ENCODE results near the gene CNOT1. TPM values are rescaled to one million over a fixed set of nuclear protein-coding genes. Genes with fewer than 3 reads are reported as not detected.

Gene CNOT1
- total RNA-seq, 1 experiment from 2014 or later, result 112 TPM

DNA sequence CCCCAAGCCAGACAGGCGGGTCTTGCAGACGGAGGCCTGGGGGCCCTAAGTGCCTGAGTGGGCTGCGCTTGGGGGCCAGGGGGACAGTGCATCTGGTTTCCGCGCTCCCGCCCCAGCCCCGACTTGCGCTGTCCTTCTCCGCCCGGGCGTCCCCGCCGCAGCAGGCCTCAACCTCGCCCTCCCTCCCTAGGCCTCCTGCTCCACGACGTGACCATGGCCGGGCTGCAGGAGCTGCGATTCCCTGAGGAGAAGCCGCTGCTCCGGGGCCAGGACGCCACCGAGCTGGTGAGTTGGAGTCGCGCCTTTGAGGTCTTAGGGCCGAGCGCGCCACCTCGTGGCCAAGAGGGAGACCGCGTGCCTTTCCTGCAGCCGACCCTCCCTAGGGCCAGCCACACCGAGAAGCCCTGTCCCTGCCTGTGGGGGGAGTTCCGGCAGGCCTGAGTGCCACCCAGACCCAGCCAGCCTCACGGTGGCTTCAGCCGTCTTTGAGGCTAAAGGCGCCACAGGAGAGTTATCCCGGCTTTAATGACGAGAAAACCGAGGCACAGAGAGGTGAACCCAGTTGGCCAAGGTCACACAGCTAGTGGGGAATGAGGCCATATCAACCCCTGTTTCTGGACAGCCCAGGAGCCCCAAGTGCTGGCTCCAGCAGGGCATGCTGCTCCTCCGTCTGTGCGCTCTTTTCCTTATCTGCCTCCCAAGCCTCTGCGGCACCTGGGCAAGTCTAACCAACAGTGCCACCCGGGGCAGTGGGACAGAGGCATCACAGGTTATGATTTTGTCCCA is 141.9 kb downstream of the CNOT1 start:
- peak; percentile 63 for DNase-seq (ENCODE audit: low read depth)

DNA sequence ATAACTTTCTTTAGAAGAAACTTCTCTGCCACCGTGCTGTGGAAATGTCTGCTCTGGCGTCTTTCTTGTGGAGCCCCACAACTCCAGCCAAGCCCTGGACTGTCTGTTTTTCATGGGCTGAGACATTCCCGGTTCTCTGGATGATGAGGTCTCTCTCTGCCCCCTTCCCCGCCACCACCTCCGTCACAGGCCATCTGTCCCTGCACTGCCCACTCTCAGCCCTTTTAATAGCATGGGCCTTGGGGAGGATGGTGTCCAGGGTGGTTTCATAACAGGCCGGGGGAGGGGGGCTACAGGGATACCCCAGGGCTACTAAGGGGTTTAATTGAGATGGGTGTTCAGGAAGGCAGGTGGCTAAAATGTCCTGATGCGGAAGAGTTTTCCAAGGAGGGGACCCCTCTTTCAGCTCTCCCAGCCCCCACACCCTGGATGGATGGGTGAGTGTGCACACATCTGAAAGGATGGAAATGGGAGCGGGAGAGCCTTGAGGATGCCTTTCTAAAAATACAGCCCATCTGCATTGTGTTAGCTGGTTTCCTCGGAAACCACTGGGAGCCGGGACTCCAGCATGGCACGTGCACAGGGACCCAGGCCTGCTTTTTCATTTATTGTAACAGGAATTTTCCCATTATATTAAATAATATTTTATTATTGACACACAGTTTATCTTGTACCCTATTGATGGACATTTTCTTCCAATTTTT is 144.3 kb downstream of the CNOT1 start:
- no peak for DNase-seq (ENCODE audit: low read depth)

DNA sequence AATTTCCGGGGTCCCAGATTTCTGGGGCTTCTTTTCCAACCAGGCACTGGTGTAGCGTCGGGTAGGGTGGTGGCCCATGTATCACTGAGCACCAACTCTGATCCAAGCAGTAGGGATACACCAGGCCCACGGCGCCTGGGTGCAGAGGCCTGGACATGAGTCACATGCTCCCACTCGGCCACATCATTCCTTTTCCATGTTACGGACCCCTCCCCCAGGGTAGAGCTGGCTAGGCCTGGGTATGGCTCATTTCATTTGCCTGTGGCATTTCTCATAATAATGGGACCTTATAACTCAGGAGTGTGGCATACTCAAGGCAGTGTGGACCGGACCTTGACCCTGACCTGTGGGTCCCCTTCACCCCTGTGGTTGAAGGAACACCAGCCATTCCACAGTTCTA is 147.7 kb downstream of the CNOT1 start:
- peak; percentile 34 for DNase-seq (ENCODE audit: low read depth)

DNA sequence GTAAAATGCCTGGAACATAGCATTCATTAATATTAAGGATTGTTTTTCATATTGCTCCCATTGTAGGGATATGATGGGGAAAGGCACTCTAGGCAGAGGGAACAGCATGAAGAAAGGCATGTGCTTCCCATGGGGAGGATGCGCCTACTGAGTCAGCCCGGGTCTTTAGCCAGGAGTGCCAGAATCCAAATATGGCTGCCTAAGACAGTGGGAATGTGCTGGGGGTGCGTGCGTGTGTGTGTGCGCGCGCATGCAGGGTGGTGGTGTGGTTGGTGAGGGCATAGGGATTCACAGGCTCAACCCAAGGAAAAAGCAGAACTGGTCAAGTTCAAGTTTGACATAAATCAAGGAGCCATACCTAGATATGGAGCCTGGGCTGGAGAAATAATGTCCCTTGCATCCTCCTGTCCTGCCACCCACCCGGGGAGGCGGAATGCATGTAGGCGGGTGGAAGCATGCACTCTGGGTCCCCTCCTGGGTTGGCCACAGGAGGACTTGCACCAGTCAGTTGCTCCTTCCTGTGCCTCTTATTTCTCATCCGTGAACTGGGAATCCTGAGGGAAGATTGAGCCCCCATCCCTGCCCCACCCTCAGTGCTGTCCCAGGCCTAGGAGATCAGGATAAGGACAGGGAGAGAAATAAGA is 148.3 kb downstream of the CNOT1 start:
- no peak for DNase-seq (ENCODE audit: low read depth)

DNA sequence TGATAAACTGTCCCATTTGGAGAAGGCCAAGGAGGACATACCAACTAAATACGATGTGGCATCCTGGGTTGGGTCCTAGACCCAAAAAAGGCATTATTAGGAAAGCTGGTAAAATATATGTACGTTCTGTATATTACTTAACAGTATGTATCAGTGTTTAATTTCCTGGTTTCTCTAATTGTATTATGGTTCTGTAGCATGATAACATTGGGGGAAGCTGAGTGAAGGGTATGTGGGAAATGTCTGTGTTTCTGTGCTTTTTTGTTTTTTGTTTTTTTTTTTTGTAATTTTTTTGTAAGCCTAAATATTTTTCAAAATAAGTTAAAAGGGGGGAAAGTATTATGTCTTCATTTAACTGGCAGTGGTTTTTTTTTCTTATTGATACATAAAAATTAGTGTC is 151.2 kb downstream of the CNOT1 start:
- DNase-seq (ENCODE audit: low read depth), result no peak

DNA sequence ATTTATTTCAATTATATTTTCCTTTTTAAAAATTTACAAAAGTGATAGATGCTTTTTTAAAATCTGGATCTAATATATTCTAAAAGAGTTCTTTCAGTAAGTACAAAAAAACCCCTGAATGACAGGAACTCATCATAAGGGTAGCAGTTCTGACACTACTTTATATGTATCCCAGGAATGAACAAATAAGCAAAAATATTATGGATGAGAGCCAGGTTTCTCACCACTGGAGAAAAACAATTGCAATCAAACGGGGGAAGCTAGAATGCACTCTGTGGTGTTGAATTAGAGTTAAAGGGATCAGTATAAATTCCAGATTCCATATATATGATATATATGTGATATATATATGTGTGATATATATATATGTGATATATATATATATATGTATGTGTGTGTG is 152.8 kb downstream of the CNOT1 start:
- no peak for DNase-seq (ENCODE audit: low read depth)

DNA sequence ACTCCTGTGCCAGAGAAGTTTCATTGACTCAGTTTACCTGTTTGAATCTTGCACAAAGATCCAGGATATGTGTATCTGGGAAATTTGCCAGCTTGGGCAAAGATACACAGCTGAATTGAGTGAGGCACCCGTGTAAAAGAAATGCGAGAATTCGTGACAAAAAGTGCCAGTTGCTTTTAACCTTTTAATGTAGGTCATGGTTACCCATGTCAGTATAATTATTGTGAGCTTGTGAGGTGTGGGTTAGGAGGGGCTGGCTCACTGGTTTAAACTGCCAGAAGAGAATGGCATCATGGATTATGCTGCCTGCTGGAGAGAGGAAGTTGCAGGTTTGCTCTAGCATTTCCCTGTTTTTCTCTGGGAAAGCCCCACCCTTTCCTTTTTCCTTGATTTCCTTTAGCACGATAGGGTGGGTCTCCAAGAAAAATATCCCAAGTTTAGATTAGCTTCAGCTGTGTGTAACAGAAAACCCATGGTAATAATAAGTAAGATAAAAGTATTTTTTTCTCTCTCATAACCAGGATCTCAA is 154.5 kb downstream of the CNOT1 start:
- no peak for DNase-seq (ENCODE audit: low read depth)

DNA sequence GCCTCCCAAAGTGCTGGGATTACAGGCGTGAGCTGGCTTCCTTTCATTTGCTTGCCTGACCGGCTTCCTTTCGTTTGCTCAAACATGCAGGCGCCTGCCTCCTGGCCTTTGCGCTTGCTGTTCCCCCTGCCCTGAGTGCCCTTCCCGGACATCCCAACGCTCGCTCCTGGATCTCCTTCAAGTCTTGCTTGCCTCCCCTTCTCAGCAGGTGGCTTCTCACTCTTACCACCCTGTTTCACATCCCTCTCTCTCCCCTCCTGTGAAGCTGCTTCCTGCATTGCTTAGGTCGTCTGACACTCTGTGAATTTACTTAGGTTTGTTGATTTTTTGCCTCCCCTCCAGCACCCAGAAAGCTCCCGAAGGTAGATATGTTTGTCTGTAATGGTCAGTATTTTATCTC is 155.3 kb downstream of the CNOT1 start:
- no peak for DNase-seq (ENCODE audit: low read depth)

DNA sequence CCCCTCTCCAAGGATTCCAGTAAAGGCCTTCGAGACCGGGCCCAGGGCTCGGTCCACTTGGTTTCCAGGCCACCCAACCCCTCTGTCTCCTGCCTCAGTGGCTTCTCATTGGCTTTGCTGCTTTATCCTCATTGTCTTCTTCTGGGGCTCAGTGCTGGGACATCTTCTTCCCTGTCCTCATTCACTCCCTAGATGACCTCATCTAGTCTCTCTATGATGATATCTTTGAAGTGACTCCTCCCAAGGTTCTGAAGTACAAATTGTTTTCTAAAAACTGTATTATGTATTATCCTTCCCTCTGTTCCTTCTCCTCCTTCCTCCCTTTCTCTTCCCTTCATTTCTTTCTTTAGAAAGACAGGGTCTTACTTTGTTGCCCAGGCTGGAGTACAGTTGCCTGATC is 156.8 kb downstream of the CNOT1 start:
- DNase-seq (ENCODE audit: low read depth), result no peak

DNA sequence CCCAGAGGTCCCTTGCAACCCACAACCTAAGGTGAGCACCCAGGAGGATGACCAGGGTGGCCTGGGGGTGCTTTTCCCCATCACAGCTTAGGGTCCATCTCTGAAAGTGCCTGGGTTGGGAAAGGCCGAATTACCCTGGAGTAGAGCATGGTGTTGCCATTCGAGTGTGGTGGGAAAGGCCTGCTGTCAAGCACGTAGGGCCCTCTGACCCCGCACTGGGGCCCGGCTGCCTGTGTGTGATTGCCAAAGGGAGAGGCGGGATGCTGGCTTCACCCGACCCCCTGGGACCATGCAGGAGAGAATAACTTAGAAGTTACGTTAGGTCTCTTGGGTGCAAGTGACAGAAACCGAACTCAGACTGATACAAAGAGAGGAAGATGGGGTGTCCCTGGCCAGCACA is 157.4 kb downstream of the CNOT1 start:
- no peak for DNase-seq (ENCODE audit: low read depth)

DNA sequence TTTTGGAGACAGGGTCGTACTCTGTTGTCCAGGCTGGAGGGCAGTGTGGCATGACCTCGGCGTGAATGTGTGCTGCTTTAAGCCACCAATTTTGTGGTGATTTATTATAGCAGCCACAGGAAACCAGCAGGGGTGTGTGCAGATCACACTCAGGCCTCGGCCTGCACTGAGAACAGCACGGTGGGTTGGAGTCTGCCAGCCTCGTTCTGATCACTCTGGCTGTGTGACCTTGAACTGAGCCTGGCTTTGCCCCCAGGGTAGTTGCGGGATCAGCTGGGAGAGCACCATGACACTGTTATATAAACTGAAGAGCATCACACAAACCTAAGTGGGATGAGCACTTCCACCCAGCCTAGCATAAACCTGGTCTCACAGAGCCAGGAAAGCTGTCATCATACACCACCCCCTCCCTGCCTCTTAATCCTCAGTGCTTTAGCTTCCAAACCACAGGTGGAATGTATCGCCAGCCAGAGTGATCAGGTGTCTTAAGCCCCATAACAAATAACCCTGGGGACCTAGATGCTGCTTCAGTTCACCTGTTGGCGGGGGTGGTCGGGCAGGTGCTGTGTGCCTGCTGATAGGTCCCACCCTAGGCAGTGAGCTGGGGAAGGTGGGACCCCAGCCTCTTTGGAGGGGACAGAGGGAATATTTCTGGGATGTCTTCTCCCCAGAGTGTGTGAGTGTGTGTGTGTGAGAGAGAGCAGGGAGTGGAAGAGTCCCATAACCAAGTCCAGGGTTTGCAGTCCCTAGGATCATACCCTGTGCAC is 158.2 kb downstream of the CNOT1 start:
- DNase-seq (ENCODE audit: low read depth), result no peak

Other genes with a start within 250 kb of the CNOT1 start
- 17.3 and 18.4 TPM in 2 replicates for gene GINS3, start 237.4 kb downstream of the CNOT1 start, total RNA-seq (2014; rRNA removed; shearing (Covaris generic))
- 2.5 and 3.0 TPM in 2 replicates for gene NDRG4, start 129.7 kb downstream of the CNOT1 start, total RNA-seq (2014; rRNA removed; shearing (Covaris generic))
- gene SETD6, start 114.3 kb downstream of the CNOT1 start, total RNA-seq (2014; rRNA removed; shearing (Covaris generic)), result 7.7 and 9.1 TPM in 2 replicates
- gene SLC38A7, start 54.9 kb upstream of the CNOT1 start, total RNA-seq (2014; rRNA removed; shearing (Covaris generic)), result 5.3 and 7.4 TPM in 2 replicates
- gene GOT2, start 104.5 kb upstream of the CNOT1 start, total RNA-seq (2014; rRNA removed; shearing (Covaris generic)), result 49.3 and 58.6 TPM in 2 replicates

Data from RPMI7951 (cell line).